ENCODE data around the gene OTOR.

The OTOR gene

DNA sequence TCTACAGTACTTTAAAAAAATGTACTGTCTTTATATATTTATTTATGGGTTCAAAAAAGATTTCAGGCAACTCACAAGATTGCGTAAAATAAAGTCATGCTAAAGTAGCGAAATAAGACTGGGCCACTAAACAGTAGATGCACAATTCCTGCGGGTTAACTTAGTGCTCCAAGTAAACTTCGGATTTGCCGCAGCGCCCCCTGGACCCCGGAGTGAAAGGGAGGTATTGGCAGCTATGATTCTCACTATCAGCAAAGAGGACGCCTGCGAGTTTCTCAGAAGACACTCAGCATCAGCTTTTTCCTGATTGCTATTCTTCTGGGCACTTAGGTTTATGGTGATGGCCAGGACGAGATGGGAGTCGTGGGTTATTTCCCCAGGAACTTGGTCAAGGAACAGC lies 1.4 kb downstream of the OTOR start:
- WGBS, result 64% methylated on average over 11 of the region's 11 CpGs
- Histone ChIP-seq H3K4me3 (ENCODE audit: low read length) (no peak overlapping the region), H3K4me1 (ENCODE audit: insufficient read depth, low read length) (peaks cover 6% of the 10 kb centered on the region; the same call in 1 of the 2 replicates), H3K27ac (ENCODE audit: low read depth, low read length) (no peak overlapping the region), H3K9me3 (ENCODE audit: insufficient read depth, low read depth, low read length) (no peaks in the 10 kb centered on the region), H3K9ac (ENCODE audit: low read depth, low read length) (no peak overlapping the region), H3K36me3 (ENCODE audit: insufficient read depth, low read length) (no peaks in the 10 kb centered on the region), H3K27me3 (ENCODE audit: insufficient read depth, low read length) (no peaks in the 10 kb centered on the region)

DNA sequence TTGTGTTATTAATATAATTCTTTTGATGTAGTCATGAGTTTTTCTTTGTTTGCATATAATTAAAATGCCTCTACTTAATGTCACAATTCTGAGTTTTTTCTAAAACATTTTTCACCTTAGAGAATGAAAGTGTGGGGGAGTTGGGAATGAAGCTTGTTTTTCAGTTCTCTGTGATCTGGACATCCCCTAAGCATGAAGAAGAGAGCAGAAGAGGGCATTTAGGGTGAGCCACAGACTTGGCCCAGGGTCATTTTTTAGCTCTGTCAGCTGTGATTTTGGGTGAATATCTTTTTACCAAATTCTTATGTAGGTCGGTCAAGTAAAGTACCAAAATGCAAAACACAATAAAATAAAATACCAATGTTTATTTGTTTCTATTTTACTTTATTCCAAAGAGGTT lies 3.9 kb downstream of the OTOR start:
- Histone ChIP-seq H3K9me3 (ENCODE audit: insufficient read depth, low read depth, low read length) (peaks cover 12% of the 10 kb centered on the region), H3K9ac (ENCODE audit: low read depth, low read length) (no peak overlapping the region), H3K36me3 (ENCODE audit: insufficient read depth, low read length) (no peaks in the 10 kb centered on the region), H3K27ac (ENCODE audit: low read depth, low read length) (no peak overlapping the region), H3K4me1 (ENCODE audit: insufficient read depth, low read length) (peaks cover 6% of the 10 kb centered on the region; the same call in 1 of the 2 replicates), H3K4me3 (ENCODE audit: low read length) (no peak overlapping the region), H3K27me3 (ENCODE audit: insufficient read depth, low read length) (no peaks in the 10 kb centered on the region)
- WGBS, result no CpG with 5 or more reads among the region's 1 CpG

DNA sequence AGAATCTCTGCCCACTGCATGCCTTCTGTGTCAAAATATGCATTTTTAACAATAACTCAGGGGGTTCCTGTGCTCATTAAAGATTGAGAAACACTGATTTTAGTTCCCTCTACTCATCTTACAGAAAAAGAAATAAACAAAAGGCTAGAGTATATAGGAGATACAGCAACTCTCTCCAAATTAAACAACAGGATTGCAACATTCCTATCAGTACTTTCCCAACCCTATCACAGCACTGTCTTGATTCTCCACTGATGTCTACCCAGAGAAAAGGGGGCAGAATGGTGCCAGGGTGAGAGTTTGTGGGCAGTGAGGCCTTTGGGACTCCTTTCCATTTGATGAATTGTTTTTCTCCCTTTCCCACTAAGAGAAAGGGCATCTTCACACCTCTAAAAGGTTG lies 4.7 kb downstream of the OTOR start:
- no peak overlapping the region for H3K9ac ChIP-seq (ENCODE audit: low read depth, low read length)
- H3K4me3 ChIP-seq (ENCODE audit: low read length), result no peak overlapping the region
- no peak overlapping the region for H3K27ac ChIP-seq (ENCODE audit: low read depth, low read length)
- H3K9me3 ChIP-seq (ENCODE audit: insufficient read depth, low read depth, low read length), result peaks cover 12% of the 10 kb centered on the region
- no peaks in the 10 kb centered on the region for H3K36me3 ChIP-seq (ENCODE audit: insufficient read depth, low read length)
- H3K27me3 ChIP-seq (ENCODE audit: insufficient read depth, low read length), result no peaks in the 10 kb centered on the region
- peaks cover 6% of the 10 kb centered on the region; the same call in 1 of the 2 replicates for H3K4me1 ChIP-seq (ENCODE audit: insufficient read depth, low read length)

DNA sequence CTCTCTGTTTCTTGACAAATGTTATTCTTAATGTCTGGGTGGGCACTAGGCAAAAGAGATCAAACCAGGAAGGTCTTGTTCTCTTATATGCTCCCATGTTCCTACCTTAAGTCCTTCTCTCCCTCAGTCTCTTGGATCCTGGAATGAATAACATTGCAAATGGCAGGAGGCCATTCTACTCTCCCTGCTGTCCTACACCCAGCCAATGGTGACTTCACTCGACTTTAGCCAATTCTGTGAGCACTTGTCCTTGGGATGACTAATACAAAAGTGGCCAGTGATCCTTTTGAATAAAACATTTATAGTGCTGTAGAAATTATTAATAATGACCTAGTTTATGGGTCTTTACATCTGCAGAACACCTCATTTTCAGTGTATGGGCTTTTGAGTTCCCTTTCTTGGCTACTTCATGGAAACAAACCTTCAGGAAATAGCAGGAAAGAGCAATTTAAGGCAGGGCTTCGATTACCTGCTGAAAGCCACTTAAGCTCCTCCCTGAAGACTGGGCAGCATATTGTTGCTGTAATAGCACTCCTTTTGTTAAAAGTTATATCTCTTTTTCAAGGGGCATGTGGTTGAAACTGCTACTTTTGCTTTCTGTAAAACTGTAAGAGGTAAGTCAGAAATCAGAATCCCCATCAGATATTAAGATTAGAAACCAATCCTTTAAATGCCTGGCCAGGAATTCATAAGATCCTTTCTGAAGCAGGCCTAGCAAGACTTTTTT lies 10.5 kb downstream of the OTOR start:
- no peak overlapping the region for H3K27ac ChIP-seq (ENCODE audit: low read depth, low read length)
- peaks cover 4% of the 10 kb centered on the region for H3K4me1 ChIP-seq (ENCODE audit: insufficient read depth, low read length)
- no peaks in the 10 kb centered on the region for H3K36me3 ChIP-seq (ENCODE audit: insufficient read depth, low read length)
- WGBS, result 82% methylated on average over 2 of the region's 2 CpGs
- no peak overlapping the region for H3K9ac ChIP-seq (ENCODE audit: low read depth, low read length)
- no peak overlapping the region for H3K4me3 ChIP-seq (ENCODE audit: low read length)
- H3K9me3 ChIP-seq (ENCODE audit: insufficient read depth, low read depth, low read length), result peaks cover 12% of the 10 kb centered on the region
- H3K27me3 ChIP-seq (ENCODE audit: insufficient read depth, low read length), result no peaks in the 10 kb centered on the region

DNA sequence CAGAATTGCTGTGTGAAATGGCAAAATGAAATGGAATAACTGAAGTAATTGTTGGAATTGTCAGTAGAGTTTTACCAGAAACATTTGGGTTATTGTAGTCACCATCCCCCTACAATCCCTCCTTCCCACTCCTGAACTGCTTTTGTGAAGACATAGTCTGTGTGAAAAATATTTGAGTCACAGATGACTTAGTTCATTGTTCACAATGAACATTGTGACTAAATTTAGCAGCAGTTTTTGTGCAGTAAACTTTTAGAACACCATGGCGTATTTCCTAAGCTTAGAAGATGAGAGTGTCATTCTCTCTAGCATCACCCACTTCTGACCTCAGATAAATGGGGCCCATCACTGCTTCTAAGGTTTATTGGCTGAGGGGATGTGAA lies 11.0 kb downstream of the OTOR start:
- Histone ChIP-seq H3K27me3 (ENCODE audit: insufficient read depth, low read length) (no peaks in the 10 kb centered on the region), H3K4me3 (ENCODE audit: low read length) (no peak overlapping the region), H3K36me3 (ENCODE audit: insufficient read depth, low read length) (no peaks in the 10 kb centered on the region), H3K9me3 (ENCODE audit: insufficient read depth, low read depth, low read length) (peaks cover 12% of the 10 kb centered on the region), H3K9ac (ENCODE audit: low read depth, low read length) (no peak overlapping the region), H3K4me1 (ENCODE audit: insufficient read depth, low read length) (peaks cover 4% of the 10 kb centered on the region), H3K27ac (ENCODE audit: low read depth, low read length) (no peak overlapping the region)
- WGBS, result 91% methylated on average over 1 of the region's 1 CpG

DNA sequence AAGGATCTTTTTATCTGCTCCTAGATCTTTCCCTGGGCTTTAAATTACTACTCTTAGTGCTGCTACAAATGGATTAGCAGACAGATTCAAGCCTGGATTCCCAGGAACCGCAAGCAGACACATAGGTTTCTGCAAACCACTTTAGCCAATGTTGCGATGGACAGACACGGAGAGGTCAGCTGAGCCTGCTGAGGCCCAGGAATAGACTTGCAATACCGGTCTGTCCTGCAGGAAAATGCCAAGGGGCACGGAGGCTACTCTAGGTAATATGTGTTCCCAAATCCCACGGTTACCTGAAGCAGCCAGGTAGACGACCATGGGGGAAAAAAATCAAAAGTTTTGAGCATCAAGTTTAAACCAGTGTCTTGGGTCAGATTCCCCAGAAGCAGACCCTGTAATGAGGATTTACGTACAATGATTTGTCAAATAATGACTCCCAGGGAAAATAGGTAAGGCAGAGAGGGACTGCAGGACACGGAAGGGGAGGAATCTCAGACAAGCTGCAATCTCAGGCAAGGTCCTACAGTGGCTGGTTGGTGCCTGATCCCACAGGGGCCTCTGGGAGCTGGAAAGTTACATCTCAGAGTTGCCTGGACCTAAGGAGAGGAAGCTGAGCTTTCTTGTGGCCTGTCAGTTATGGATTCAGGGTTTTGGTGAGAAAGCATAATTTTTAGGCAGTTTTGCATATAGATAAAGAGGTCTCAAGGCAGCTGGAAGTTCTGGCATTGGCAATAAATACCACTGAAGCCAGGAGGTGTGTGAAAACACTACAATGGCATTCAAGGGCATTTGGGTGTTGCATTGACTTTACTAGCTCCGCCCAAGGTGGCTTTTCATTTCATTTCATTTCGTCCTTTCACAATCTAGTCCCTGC lies 12.5 kb downstream of the OTOR start:
- Histone ChIP-seq H3K36me3 (ENCODE audit: insufficient read depth, low read length) (no peaks in the 10 kb centered on the region), H3K9ac (ENCODE audit: low read depth, low read length) (no peak overlapping the region), H3K4me1 (ENCODE audit: insufficient read depth, low read length) (peaks cover 4% of the 10 kb centered on the region), H3K9me3 (ENCODE audit: insufficient read depth, low read depth, low read length) (peaks cover 5% of the 10 kb centered on the region), H3K4me3 (ENCODE audit: low read length) (no peak overlapping the region), H3K27ac (ENCODE audit: low read depth, low read length) (no peak overlapping the region), H3K27me3 (ENCODE audit: insufficient read depth, low read length) (no peaks in the 10 kb centered on the region)
- WGBS, result 71% methylated on average over 11 of the region's 11 CpGs

DNA sequence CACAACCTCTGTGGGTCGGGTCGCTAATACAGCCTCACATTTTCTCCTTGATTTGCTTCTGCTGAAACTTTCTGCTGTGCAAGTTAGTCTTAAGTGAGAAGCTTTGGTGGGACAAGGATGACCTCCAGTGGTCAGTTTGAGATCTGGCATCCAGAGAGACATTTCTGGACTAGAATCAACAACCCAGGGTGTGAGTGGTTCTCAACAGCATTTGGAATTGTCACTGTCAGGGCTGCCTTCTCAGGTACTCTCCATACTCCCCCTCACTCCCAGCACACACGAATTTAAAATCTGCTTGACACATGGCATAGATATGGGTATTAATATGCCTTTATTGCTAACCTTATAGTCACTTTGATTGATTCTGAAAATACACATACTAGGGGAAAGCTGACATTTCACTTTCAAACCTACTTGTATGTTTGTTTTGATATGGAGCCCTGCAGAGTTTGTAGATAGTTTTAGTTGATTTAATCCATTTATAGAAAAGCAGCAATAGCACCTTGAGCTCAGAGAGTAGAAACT lies 13.2 kb downstream of the OTOR start:
- Histone ChIP-seq H3K4me3 (ENCODE audit: low read length) (no peak overlapping the region), H3K27ac (ENCODE audit: low read depth, low read length) (no peak overlapping the region), H3K4me1 (ENCODE audit: insufficient read depth, low read length) (peaks cover 4% of the 10 kb centered on the region), H3K27me3 (ENCODE audit: insufficient read depth, low read length) (no peaks in the 10 kb centered on the region), H3K9me3 (ENCODE audit: insufficient read depth, low read depth, low read length) (no peaks in the 10 kb centered on the region), H3K9ac (ENCODE audit: low read depth, low read length) (no peak overlapping the region), H3K36me3 (ENCODE audit: insufficient read depth, low read length) (no peaks in the 10 kb centered on the region)
- 17% methylated on average over 2 of the region's 3 CpGs for WGBS

DNA sequence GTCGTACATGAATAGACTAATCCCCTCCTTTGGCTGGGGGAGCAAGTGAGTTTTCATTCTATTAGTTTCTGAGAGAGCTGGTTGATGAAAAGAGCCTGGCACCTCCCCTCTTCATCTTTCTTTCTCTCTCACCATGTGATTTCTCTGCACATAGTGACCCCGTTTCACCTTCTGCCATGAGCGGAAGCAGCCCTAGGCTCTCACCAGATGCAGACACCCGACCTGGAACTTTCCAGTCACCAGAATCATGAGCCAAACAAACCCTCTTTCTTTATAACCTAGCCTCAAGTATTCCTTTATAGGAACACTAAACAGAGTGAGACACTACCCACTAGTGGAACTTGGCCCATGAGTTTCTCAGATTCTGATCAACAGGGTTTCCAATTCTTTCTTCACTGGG lies 16.4 kb downstream of the OTOR start:
- WGBS, result 70% methylated on average over 4 of the region's 4 CpGs
- peaks cover 4% of the 10 kb centered on the region for H3K4me1 ChIP-seq (ENCODE audit: insufficient read depth, low read length)
- no peak overlapping the region for H3K9ac ChIP-seq (ENCODE audit: low read depth, low read length)
- no peak overlapping the region for H3K27ac ChIP-seq (ENCODE audit: low read depth, low read length)
- no peaks in the 10 kb centered on the region for H3K27me3 ChIP-seq (ENCODE audit: insufficient read depth, low read length)
- H3K9me3 ChIP-seq (ENCODE audit: insufficient read depth, low read depth, low read length), result 0 out of 2 replicates have a peak, but pooled peaks cover 5% of the 10 kb centered on the region
- H3K36me3 ChIP-seq (ENCODE audit: insufficient read depth, low read length), result no peaks in the 10 kb centered on the region
- no peak overlapping the region for H3K4me3 ChIP-seq (ENCODE audit: low read length)

DNA sequence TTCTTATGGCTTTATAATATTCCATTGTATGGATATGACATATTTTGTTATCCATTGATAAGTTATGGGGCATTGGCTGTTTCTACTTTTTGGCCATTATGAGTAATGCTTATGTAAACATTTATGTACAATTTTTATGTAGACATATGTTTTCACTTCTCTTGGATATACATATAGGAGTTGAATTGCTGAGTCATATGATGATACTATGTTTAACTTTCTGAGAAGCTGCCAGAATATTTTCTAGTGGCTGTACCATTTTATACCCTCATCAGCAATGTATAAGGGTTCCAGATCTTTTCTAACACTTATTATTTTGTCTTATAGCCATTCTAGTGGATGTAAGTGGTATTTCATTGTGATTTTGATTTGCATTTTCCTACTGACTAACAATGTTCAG lies 23.1 kb downstream of the OTOR start:
- H3K27me3 ChIP-seq (ENCODE audit: insufficient read depth, low read length), result no peaks in the 10 kb centered on the region
- H3K9me3 ChIP-seq (ENCODE audit: insufficient read depth, low read depth, low read length), result peaks cover 7% of the 10 kb centered on the region; the same call in 1 of the 2 replicates
- H3K36me3 ChIP-seq (ENCODE audit: insufficient read depth, low read length), result no peaks in the 10 kb centered on the region
- H3K4me1 ChIP-seq (ENCODE audit: insufficient read depth, low read length), result no peaks in the 10 kb centered on the region
- H3K4me3 ChIP-seq (ENCODE audit: low read length), result no peak overlapping the region
- H3K9ac ChIP-seq (ENCODE audit: low read depth, low read length), result no peak overlapping the region
- no peak overlapping the region for H3K27ac ChIP-seq (ENCODE audit: low read depth, low read length)

DNA sequence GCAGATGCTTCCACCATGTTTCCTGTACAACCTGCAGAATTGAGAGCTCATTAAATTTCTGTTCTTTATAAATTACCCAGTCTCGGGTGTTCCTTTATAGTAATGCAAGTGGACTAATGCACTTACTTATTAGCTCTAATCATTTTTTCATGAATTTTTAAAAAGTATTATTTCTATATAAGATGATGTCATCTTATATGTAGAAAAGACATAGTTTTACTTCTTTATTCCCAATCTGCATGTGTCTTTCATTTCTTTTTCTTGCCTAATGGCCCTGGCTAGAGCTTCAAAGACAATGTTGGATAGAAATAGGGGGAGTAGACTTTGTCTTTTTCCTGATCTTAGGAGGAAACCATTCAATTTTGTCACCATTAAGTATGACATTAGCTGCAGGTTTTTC lies 27.8 kb downstream of the OTOR start:
- H3K4me1 ChIP-seq (ENCODE audit: insufficient read depth, low read length), result no peaks in the 10 kb centered on the region
- 100% methylated on average over 1 of the region's 1 CpG for WGBS
- no peak overlapping the region for H3K9ac ChIP-seq (ENCODE audit: low read depth, low read length)
- H3K27me3 ChIP-seq (ENCODE audit: insufficient read depth, low read length), result no peaks in the 10 kb centered on the region
- H3K27ac ChIP-seq (ENCODE audit: low read depth, low read length), result no peak overlapping the region
- H3K36me3 ChIP-seq (ENCODE audit: insufficient read depth, low read length), result no peaks in the 10 kb centered on the region
- no peak overlapping the region for H3K4me3 ChIP-seq (ENCODE audit: low read length)
- no peaks in the 10 kb centered on the region for H3K9me3 ChIP-seq (ENCODE audit: insufficient read depth, low read depth, low read length)

DNA sequence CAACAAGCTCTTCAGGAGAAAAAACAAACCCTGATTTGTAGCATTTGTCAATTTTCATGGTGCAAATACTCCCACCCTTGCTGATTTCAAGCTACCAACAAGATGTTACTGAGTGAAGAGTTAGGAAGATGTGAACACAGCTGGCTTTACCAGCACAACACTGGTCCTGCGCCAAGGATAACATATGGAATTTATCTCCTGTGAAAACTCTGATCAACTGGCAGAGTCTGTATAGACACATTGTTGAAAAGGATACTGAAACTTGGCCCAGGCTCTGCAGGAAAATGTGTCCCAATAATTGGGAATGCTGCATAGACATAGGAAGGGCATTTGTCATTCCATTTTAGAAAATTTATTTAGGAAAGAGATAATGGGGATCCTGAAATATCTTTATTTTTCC lies 29.0 kb downstream of the OTOR start:
- H3K9me3 ChIP-seq (ENCODE audit: insufficient read depth, low read depth, low read length), result peaks cover 3% of the 10 kb centered on the region; the same call in 1 of the 2 replicates
- no peaks in the 10 kb centered on the region for H3K4me1 ChIP-seq (ENCODE audit: insufficient read depth, low read length)
- H3K36me3 ChIP-seq (ENCODE audit: insufficient read depth, low read length), result no peaks in the 10 kb centered on the region
- WGBS, result 88% methylated on average over 1 of the region's 1 CpG
- no peak overlapping the region for H3K27ac ChIP-seq (ENCODE audit: low read depth, low read length)
- H3K4me3 ChIP-seq (ENCODE audit: low read length), result no peak overlapping the region
- no peaks in the 10 kb centered on the region for H3K27me3 ChIP-seq (ENCODE audit: insufficient read depth, low read length)
- no peak overlapping the region for H3K9ac ChIP-seq (ENCODE audit: low read depth, low read length)

Data from HUES64 (cell line).